GM18909 (cell line): Measurements from ENCODE around the gene KSR1.
"Not testable (repeated sequence)": the region's sequence is repeated elsewhere in the genome, so short reads cannot be mapped to it uniquely, and the experiment has no call there.

ENCODE experiments used
- ATAC-seq: cut with Tn5 transposase; IDR thresholded peaks from one replicate; pipeline ENCODE4 v1.9.1; 2021; ENCODE audit warnings: mild to moderate bottlenecking; ENCODE audit not compliant: unreplicated experiment, poor library complexity

KSR1 gene

GRCh38 chr17:27455914-27456680, at the start of gene KSR1:
KSR1 (plus strand) TSS chr17:27456448; CDS start chr17:27456644, 196 bp downstream.
- ATAC-seq = peak; percentile 90

DNA sequence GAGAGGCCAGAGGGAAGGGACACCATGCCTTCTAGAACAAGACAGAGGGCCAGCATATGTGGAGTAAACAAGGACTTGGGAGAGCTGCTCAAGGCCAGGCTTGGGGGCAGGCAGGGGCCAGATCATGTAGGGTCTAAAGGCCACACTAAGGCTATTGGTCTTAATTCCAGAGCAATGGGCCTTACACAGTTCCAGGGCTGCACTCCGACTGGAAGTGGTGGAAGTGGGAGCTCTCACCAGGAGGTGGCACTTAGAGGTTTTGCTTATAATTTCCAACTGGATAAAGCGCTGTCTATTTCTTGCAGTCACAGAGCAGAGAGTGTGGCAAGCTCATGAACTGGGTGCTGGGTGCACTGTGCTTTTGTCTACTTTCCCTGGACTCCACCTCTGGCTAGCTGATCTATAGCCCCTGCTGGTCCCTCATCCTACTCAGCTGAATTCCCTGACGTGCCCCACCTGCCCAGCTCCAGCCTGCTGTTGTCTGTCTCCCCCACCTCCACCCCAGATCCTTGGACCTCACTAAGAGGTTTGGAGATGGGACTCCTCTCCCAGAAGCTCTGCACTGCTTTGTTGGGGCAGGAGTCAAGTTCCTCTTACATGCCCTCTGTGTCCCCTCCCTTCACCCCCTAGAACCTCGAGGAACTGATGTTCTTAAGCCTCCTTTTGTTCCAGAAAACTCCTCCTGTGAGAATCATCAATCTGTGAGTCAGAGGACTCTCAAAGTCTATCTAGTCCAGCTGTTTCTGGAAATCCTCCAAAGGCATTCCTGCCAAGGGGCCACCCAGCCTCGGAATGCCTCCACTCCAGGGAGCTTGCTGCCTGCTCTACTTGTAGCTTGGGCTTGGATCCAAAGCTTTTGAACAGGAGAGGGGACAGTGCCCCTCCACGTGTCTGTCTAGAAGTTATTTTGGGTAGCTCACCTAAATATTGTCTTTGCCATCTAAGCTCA, 48.1 kb upstream of the KSR1 start:
- ATAC-seq = no peak

DNA sequence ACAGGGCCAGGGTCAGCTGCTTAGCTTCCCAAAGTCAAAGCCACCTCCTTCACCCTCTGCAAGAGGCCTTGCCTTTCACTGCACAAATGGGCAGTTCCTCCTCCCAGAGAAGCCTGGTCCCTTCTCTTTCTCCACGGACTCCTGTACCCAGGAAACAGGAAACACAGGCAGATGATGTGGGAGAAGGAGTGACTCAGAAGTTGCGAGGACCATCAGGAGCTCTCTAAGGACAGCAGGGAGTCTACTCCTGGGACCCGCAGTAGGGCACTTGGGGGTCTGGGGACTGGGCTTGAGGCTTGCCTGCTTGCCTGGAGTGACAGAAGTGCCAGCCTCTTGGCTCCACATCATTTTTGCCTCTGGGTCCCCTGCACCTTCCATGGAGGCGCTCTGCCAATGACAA, 47.4 kb upstream of the KSR1 start:
- no peak for ATAC-seq

- ATAC-seq = not testable (repeated sequence)
Observed at GRCh38 chr17:27412158-27412557, 44.1 kb upstream of the KSR1 start.

GRCh38 chr17:27413315-27413714, 42.9 kb upstream of the KSR1 start:
- ATAC-seq = no peak

DNA sequence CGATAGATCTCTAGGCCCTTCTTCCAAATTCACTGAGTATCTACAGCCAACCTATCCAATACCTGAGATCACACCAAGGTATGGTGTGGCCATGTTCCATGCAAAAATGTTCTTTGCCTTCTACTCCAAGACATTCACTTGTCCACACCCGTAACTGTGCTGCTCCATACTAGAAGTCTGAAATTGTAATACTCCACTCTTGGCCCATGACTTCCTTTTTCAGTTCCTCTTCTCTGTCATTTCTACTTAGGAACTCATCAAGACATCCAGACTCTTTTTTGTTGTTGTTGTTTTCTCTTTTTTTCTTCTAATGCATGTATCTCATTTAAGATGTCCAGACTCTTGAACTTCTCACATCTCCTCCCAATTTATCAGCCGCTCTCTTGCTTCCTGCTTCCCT, 42.5 kb upstream of the KSR1 start:
- ATAC-seq = no peak

DNA sequence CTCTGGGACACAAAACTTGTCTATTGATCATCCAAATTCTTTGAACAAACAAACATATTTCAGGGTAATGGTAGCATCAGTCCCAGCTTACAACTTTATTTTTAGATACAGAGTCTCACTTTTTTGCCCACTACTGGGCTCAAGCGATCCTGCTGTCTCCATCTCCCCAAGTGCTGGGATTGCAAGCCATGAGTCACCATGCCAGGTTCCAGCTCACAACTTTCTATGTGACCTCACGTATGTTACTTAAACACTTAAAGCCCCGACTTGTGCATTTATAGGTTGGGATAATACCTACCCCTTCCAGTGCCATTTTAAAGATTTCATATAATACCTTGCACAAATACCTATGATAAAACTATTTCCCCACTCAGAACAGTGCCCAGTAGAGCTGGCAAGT, 42.0 kb upstream of the KSR1 start:
- no peak for ATAC-seq

DNA sequence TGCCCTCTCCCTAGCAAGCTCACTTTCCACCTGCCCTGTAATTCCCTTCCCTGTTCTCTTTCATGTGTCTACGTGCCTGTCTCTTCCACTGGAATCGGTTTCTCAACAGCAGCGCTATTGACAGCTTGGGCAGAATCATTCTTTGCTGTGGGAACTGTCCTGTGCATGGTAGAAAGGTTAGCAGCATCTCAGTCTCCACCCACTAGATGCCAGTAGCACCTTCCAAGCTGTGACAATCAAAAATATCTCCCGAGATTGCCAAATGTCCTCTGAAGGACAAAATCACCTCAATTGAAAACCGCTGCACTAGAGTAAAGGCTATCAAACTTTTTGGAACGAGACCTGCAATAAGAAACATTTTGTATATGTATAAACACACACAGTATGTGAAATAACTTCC, 41.6 kb upstream of the KSR1 start:
- no peak for ATAC-seq

GRCh38 chr17:27415120-27415795, 41.0 kb upstream of the KSR1 start:
- no peak for ATAC-seq

DNA sequence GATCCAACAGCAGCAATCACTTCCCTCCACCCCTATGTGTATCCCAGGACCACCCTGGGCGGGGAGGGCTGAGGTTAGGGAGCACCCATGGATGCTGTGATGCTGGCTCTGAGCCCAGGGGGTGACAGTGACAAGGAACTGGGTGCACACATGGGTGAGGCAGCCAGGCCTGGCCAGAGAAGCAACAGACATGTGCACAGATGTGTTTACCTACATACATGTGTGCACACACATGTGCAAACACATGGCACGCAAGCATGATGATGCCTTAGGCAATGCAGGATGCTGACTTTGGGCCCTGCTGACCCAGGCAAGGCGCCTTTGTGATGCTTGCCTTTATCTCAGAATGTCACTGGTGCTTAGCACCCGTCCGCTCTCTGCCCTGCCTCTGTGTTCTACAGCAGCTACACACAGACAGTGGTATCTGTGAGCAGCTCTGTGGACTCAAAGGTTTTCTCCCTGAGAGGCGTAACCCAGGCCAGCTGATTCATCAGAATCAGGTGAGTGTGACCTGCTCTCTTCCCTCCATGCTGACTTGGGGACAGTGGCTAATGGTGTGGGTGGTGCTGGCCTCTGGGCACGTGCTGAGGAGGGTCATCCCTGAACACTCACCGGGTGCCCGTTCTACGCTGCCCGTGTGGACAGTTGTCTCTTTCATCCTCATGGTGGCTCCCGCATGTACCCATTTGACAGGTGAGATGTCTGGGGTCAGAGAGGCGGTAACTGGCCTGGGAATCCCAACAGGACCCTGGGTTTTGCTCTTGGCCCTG, 38.5 kb upstream of the KSR1 start:
- no peak for ATAC-seq

DNA sequence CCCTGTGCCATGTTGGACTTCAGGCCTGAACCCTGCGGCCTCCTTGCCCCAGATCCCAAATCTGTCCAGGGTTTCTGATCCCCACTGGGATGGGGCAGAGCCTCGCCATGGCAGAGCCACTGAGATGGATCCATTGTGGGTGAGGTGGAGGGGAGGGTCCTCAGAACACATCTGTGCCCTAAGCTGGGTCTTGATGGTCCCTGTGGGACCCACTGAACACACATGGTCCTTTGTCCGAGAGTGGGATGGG, 38.0 kb upstream of the KSR1 start:
- ATAC-seq = no peak

DNA sequence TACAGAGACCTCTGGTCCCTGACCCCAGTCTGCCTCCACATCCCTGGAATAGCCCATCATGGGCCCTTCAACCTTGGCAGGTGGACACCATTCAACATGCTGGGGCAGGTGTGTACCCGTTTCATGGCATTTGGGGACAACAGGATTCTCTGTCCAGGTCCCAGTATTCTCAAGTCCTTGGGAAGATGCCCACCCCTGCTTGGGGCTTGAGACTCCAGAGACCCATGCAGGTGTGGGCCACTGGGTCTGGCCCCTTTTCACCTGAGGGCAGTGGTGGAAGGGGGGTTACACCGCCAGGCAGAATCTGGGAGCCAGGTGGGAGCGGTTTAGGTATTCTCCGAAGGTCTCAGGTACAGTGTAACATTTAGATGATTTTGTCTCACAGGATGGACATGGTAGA, 37.1 kb upstream of the KSR1 start:
- no peak for ATAC-seq

GRCh38 chr17:27420211-27420950, 35.9 kb upstream of the KSR1 start:
- no peak for ATAC-seq

DNA sequence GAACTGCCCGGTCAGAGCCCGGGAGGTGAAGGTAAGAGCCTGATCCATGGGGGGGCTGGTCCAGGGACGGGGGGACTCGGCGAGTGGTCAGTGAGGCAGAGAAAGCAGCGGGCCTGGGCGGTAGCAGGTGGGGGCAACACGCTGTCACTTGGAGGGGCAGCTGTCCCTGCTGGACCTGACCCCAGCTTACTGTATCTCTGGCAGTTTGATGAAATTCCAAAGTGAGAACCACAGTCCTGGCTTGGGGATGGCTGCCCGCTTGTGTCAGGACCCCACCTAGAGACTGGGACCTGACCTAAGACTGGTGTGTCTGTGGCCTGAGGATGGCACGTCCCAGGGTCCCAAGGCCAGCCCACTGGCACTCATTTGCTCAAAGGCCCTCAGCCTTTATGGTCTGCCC, 35.1 kb upstream of the KSR1 start:
- no peak for ATAC-seq

GRCh38 chr17:27421626-27422025, 34.6 kb upstream of the KSR1 start:
- not testable (repeated sequence) for ATAC-seq

DNA sequence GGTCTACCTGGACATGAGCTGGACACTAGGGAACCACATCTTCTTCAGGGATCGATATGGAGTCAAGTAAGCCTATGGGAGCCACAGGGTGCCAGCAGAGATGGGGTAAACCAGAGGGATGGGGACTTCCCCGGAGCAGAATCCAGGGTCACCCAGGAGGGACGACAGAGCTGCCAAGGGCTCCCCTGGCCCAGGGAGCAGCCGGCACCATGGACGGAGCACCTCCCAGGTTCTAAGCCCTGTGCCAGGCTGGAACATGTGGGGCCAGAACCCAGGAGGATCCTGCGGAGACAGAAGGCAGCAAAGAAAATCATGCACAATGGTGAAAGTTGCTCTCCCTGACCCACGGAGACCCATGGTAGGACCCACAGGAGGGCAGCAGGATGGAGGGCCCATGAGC, 33.6 kb upstream of the KSR1 start:
- ATAC-seq = no peak

DNA sequence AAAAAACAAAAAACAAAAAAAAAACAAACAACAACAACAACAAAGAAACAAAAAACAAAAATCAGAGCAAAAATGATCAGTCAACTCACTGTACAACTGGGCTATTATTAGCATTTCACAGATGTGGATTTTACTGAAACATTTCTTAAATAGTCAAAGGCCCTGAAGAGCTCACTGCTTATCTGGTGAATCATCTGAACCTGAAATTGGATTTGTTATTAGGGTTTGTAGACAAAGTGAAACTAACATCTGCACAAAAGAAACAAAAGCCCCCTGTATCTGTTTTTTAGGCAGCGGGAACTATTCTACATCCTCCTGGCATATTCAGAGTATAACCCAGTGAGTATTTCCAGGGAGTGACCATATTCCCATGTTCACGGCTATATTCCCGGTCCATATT, 32.6 kb upstream of the KSR1 start:
- no peak for ATAC-seq

DNA sequence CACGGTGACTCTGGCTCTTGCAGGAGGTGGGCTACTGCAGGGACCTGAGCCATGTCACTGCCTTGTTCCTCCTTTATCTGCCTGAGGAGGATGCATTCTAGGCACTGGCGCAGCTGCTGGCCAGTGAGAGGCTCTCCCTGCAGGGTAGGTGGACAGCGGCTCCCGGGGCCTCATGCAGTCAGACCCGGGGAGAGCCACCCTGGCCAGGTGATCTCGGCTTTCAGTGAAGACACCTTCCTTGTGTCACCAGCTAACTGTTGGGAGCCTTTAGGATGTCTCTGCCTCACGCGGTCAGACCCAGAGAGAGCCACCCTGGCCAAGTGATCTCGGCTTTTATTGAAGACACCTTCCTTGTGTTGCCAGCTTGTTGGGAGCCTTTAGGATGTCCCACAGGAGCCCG, 31.7 kb upstream of the KSR1 start:
- no peak for ATAC-seq

DNA sequence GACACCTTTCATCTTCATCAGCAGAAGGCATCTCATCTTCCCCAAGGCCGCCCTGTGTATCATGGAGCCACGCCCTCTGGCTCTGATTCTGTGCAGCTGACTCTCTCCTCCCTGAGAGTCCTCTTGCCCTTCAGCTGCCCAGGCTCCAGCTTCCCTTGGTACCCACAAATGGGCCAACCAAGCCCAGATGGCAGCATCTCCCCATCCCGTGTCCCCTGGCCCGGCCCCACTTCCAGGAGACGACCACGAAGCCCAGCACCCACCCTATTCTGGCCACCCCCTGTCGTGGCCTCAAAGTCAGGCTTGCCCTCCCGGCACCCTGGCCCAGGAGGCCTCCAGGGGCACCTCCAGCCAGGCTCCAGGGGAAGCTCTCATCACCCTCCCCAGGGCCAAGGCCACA, 31.3 kb upstream of the KSR1 start:
- no peak for ATAC-seq

DNA sequence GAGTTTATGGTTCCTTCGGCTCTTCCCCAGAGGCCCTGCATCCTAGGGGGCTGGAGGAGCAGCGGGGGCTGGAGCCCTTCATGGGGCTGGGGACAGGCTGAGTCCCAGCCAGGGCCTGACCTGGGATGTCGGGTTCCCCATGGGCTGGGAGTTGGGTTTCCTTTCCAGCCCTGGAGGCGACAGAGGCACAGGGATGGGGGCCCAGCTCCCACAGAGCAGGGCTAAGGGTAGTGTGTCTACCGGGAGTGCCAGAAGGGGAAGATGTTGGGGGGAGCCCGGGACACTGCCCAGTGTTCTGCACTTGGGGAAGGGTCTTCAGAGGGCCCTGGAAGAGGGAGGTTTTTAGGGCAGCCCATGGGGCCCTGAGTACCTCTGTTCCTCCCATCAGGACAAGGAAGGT, 30.7 kb upstream of the KSR1 start:
- ATAC-seq = not testable (repeated sequence)
